Measurements from ENCODE around the gene LCK.

The LCK gene

GRCh38 chr1:32321712-32322291 is 70.7 kb downstream of the LCK start:
- DNase-seq (ENCODE audit: low read depth in 3 of 3), result no peak

GRCh38 chr1:32327204-32327603 is 76.1 kb downstream of the LCK start:
- DNase-seq (ENCODE audit: low read depth in 3 of 3), result no peak

DNA sequence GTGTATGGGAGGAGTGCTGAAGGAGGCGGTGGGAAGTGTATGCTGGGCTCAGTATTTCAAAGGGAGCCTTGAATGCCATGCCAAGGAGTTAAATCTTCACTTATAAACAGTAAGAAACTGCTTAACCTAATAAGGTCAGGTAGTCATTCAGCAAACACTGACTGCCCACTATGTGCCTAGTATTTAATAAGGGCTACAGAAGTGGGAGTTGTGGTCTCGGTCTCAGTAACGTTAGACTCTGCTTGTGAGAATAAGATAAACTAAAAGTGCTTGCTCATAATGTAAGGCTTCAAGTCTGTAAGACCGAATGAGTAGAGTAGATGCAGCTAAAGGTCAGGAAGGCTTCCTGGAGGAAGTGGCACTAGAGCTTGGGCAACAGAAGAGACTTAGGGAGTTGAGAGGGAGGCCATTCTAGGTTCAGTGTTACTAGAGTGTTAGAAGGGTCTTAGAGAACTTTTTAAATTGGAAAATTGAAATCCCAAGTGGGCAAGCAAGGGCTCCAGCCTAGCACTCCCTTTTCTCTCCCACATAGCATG is 78.9 kb downstream of the LCK start:
- DNase-seq (ENCODE audit: low read depth in 3 of 3), result no peak

GRCh38 chr1:32330558-32331151 is 79.6 kb downstream of the LCK start:
- no peak for DNase-seq (ENCODE audit: low read depth in 3 of 3)

DNA sequence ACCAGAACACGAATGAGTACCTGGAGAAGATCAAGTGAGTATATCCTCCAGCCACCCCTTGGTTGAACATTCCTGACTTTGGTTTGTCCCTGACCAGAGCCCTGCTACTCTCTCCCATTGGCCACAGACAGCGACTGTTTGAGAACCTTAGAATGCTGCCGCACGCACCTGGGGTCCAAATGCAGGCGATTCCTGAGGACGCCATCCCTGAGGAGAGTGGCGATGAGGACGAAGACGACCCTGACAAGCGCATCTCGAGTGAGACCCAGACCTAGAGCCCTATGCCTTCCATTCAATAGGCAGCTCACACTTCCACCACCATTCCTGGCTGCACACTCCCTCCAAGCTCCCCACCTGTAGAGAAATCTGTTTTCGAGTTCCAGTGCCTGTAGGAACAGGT is 80.5 kb downstream of the LCK start:
- DNase-seq (ENCODE audit: low read depth in 3 of 3), result no peak

DNA sequence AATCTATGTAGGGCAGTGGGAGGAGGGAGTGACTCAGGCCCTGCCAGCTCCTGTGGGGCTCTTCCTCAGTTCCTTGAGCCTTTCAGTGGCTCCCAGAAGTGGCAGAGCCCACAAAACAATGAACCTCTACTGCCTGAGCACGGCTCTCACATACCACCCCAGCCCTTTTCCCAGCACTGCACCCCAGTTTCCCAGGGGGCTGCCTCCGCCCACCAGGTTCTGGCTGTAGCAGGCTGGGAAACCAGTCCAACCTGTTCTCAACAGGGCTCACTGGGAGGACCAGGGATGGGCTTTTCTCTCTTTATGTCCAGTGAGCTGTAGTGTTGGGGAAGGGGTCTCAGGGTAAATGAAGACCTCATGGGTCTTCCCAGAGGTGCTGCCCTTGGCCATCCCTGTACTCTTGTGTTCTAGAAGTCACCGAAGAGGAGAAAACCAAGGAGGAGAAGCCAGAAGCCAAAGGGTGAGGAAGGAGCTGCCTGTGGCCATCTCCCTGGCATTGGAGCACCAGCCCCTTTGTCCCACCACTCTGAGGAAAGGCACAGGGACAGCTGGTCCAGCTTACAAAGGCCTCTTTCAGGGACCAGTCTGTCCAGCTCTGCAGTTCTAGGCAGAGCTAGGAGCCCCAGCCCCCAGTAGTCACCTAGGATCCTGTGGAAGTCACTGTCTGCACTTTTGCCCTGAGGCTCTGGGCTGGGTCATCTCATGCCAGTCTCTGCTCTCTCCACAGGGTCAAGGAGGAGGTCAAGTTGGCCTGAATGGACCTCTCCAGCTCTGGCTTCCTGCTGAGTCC is 81.4 kb downstream of the LCK start:
- DNase-seq (ENCODE audit: low read depth in 3 of 3), result no peak

DNA sequence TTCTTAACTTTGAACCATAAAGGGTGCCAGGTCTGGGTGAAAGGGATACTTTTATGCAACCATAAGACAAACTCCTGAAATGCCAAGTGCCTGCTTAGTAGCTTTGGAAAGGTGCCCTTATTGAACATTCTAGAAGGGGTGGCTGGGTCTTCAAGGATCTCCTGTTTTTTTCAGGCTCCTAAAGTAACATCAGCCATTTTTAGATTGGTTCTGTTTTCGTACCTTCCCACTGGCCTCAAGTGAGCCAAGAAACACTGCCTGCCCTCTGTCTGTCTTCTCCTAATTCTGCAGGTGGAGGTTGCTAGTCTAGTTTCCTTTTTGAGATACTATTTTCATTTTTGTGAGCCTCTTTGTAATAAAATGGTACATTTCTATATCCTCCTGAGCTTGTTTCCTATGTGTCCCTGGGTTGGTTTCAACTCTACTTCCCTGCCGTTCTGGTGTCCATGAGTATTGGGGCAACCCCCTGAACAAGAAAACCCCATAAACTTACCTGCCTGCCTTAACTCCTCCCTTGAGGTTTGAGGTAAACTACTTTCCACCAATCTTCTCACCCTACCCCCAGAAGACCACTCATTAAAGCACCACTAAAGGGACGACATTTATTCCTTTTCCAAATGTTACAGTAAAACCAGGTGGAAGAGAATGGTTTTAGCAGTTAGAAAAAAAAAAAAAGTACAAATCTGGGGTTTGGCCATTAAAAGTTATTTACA is 82.3 kb downstream of the LCK start:
- DNase-seq (ENCODE audit: low read depth in 3 of 3), result no peak

- no peak for DNase-seq (ENCODE audit: low read depth in 3 of 3)
Measured at GRCh38 chr1:32334274-32334861, 83.3 kb downstream of the LCK start.

DNA sequence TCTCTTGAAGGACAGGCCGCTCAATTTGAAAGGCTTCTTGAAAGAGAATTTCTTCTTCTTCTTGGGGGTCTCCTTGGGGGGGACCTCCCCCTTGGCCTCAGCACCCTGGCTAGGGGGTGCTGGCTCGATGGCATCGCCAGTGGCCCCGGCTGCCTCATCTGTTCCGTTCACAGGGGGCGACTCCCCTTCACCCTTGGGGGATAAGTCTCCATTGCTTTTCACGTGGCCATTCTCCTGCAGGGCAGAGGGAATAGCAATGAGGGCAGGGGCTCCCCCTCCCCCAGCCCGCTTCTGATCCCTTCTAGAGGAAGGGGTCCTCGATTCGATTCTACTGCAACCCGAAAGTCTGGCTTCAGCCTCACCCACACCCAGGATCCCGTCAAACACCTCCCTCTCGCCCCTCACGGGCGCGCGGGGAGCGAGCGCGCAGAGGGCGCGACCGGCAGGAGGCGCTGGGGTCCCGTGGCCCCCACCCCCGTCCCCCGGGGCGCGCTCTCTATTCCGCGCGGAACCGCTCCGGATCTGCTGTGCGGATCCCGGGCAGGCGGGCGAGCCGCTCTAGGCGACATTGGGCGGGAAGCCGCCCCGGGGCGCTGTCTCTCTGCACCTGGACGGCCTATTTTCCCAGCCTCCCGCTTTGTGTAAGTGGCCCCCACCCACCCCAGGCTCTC is 83.9 kb downstream of the LCK start:
- DNase-seq (ENCODE audit: low read depth in 3 of 3), result peak; percentile 45 to 62 (median 55)

GRCh38 chr1:32335535-32335789 is 84.4 kb downstream of the LCK start:
- no peak for DNase-seq (ENCODE audit: low read depth in 3 of 3)
